ENCODE measurements around the gene CABP2. TPM values are rescaled to one million over a fixed set of nuclear protein-coding genes. Genes with fewer than 3 reads are reported as not detected.

The CABP2 gene
- total and polyA plus RNA-seq, 10 of the 15 experiments (the other 5 are each of a cell fraction or from before 2014, with no cell fraction given) = not detected

- TF ChIP-seq CEBPZ (IDR thresholded peaks at IDR 0.05; ENCODE audit: low read depth, low read length) = peak; percentile 86
- TF ChIP-seq BHLHE40 (IDR thresholded peaks at IDR 0.05; ENCODE audit: borderline replicate concordance in 1 of 2, low read depth in 2 of 2, low read length in 1 of 2) = peak in 1 of 2 experiments; percentile 80; a peak in 2 of 4 replicates
- TF ChIP-seq IRF3 (IDR thresholded peaks at IDR 0.05) = peak; percentile 99
- TF ChIP-seq E4F1 (IDR thresholded peaks at IDR 0.05; ENCODE audit: borderline replicate concordance, partially characterized antibody) = peak; percentile 82
- no peak for TF ChIP-seq HDAC2 (IDR thresholded peaks at IDR 0.05)
- TF ChIP-seq MAX (IDR thresholded peaks at IDR 0.05; ENCODE audit: low read depth, low read length) = peak; percentile 59; the same call in 1 of the 2 replicates
- TF ChIP-seq EP300 (IDR thresholded peaks at IDR 0.05; ENCODE audit: borderline replicate concordance in 1 of 2, control insufficient read depth in 1 of 2, low read depth in 2 of 2, low read length in 2 of 2) = no peak
- peak; percentile 98 for TF ChIP-seq NFYA (IDR thresholded peaks at IDR 0.05; ENCODE audit: borderline replicate concordance, low read depth, low read length)
- no peak for TF ChIP-seq MEF2A (IDR thresholded peaks at IDR 0.05; ENCODE audit: insufficient read depth, low read depth, low read length)
- TF ChIP-seq POLR2A (IDR thresholded peaks at IDR 0.05; ENCODE audit: low read depth, low read length) = peak; percentile 86
- 0 out of 2 replicates have a peak, but pooled peaks have one; percentile 61 for TF ChIP-seq POLR2AphosphoS5 (IDR thresholded peaks at IDR 0.05; ENCODE audit: low read length)
- 0 out of 2 replicates have a peak, but pooled peaks have one; percentile 9 for TF ChIP-seq KDM1A (IDR thresholded peaks at IDR 0.05; ENCODE audit: borderline replicate concordance)
- TF ChIP-seq CREM (IDR thresholded peaks at IDR 0.05; ENCODE audit: low read depth) = no peak
Measured at GRCh38 chr11:67507864-67508485, 15.3 kb downstream of the CABP2 start, which contains the start of gene CDK2AP2 (continued).
